ENCODE data around the gene CRHR2.

CRHR2 gene

GRCh38 chr7:30617359-30617758 lies 64.9 kb downstream of the CRHR2 start:
- DNase-seq (ENCODE audit: low read depth in 1 of 2, low spot score in 1 of 2): no peak
- TF ChIP-seq SPI1 (IDR thresholded peaks at IDR 0.05; ENCODE audit: borderline replicate concordance, low read depth): no peak
- no peak for TF ChIP-seq POLR2AphosphoS5 (IDR thresholded peaks at IDR 0.05; ENCODE audit: low read depth)
- TF ChIP-seq, protein P1, sequence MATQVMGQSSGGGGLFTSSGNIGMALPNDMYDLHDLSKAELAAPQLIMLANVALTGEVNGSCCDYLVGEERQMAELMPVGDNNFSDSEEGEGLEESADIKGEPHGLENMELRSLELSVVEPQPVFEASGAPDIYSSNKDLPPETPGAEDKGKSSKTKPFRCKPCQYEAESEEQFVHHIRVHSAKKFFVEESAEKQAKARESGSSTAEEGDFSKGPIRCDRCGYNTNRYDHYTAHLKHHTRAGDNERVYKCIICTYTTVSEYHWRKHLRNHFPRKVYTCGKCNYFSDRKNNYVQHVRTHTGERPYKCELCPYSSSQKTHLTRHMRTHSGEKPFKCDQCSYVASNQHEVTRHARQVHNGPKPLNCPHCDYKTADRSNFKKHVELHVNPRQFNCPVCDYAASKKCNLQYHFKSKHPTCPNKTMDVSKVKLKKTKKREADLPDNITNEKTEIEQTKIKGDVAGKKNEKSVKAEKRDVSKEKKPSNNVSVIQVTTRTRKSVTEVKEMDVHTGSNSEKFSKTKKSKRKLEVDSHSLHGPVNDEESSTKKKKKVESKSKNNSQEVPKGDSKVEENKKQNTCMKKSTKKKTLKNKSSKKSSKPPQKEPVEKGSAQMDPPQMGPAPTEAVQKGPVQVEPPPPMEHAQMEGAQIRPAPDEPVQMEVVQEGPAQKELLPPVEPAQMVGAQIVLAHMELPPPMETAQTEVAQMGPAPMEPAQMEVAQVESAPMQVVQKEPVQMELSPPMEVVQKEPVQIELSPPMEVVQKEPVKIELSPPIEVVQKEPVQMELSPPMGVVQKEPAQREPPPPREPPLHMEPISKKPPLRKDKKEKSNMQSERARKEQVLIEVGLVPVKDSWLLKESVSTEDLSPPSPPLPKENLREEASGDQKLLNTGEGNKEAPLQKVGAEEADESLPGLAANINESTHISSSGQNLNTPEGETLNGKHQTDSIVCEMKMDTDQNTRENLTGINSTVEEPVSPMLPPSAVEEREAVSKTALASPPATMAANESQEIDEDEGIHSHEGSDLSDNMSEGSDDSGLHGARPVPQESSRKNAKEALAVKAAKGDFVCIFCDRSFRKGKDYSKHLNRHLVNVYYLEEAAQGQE (IDR thresholded peaks at IDR 0.05; ENCODE audit: insufficient replicate concordance, low read depth): no peak
- no peak for TF ChIP-seq CTCF (IDR thresholded peaks at IDR 0.05; ENCODE audit: insufficient read depth, low read length)
- TF ChIP-seq GABPA (IDR thresholded peaks at IDR 0.05; ENCODE audit: low read depth): no peak
- no peak overlapping the region for H3K27ac ChIP-seq (replicated peaks)
- H3K4me3 ChIP-seq (replicated peaks; ENCODE audit: insufficient read depth, low read length): no peak overlapping the region
- H3K27me3 ChIP-seq (ENCODE audit: insufficient read depth, poor library complexity, severe bottlenecking): no peaks in the 10 kb centered on the region

DNA sequence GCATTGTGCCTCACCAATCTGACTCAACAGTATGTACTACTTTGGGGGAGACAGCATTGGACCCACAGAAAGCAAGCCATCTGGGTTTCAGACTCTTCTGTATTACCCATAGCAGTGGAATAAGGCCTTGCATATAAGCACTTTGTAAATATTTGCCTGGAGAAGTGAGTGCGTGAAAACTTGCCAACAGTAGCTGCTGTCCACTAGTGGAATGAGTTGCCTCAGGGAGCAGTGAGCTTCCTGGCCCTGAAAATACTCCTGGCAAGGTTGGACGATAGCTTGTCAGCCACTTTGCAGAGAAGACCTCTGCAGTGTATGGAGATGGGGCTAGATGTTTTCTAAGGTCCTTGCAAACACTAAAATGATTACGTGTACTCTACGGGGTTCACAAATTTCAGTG lies 65.9 kb downstream of the CRHR2 start:
- Histone ChIP-seq H3K27me3 (ENCODE audit: insufficient read depth, poor library complexity, severe bottlenecking) (no peaks in the 10 kb centered on the region), H3K27ac (replicated peaks) (no peak overlapping the region), H3K4me3 (replicated peaks; ENCODE audit: insufficient read depth, low read length) (no peak overlapping the region)
- TF ChIP-seq, protein P1 (IDR thresholded peaks at IDR 0.05; ENCODE audit: insufficient replicate concordance, low read depth): no peak
- no peak for TF ChIP-seq GABPA (IDR thresholded peaks at IDR 0.05; ENCODE audit: low read depth)
- no peak for TF ChIP-seq POLR2AphosphoS5 (IDR thresholded peaks at IDR 0.05; ENCODE audit: low read depth)
- TF ChIP-seq SPI1 (IDR thresholded peaks at IDR 0.05; ENCODE audit: borderline replicate concordance, low read depth): no peak
- TF ChIP-seq CTCF (IDR thresholded peaks at IDR 0.05; ENCODE audit: insufficient read depth, low read length): no peak
- DNase-seq (ENCODE audit: low read depth in 1 of 2, low spot score in 1 of 2): no peak

DNA sequence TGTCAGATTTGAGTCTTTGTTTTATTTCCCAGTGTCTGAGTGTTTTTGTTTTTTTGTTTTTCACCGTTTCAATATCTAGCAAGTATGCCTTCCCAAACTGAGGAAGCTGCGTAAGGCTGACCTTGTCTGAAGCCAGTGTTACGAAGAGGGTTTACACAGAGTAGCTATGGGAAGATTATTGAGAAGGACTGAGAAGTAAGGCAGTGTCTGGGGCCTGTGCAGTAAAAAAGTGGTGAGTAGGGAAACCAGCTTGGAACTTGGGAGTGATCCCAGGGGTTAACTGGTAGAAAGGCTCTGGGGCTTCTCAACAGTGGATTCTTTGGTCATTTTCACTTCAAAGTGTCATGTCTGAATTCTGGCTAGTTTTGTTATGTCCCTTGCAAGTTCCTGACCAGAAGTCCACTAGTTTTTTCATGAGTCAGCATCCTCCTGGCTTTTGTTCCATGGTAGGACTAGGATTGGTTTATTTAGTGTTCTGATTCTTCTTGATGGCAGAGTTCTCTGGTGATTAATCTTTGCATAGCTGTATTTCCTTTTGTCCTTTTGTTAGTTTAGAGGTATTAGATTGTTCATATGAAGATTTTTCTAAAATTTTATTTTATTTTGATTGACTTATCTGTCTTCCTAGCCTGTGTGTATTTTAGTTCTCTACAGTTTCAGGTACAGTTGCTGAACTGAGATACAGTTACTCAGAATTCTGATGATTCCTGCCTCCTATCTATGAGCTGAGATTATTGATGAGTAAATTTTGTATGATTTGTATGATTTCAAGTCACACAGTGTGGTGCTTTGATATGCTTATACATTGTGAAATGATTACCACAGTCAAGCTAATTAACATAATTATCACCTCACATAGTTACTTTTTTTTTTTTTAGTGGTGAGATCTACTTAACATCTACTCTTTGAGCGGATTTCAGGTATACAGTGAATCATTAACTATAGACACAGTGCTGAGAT lies 68.6 kb downstream of the CRHR2 start:
- TF ChIP-seq POLR2AphosphoS5 (IDR thresholded peaks at IDR 0.05; ENCODE audit: low read depth): no peak
- TF ChIP-seq, protein P1 (IDR thresholded peaks at IDR 0.05; ENCODE audit: insufficient replicate concordance, low read depth): no peak
- no peak for TF ChIP-seq CTCF (IDR thresholded peaks at IDR 0.05; ENCODE audit: insufficient read depth, low read length)
- no peak for TF ChIP-seq GABPA (IDR thresholded peaks at IDR 0.05; ENCODE audit: low read depth)
- TF ChIP-seq SPI1 (IDR thresholded peaks at IDR 0.05; ENCODE audit: borderline replicate concordance, low read depth): no peak
- Histone ChIP-seq H3K27me3 (ENCODE audit: insufficient read depth, poor library complexity, severe bottlenecking) (no peaks in the 10 kb centered on the region), H3K4me3 (replicated peaks; ENCODE audit: insufficient read depth, low read length) (no peak overlapping the region), H3K27ac (replicated peaks) (no peak overlapping the region)
- no peak for DNase-seq (ENCODE audit: low read depth in 1 of 2, low spot score in 1 of 2)

Data from HL-60 (cell line).